DND-41 (cell line): ENCODE measurements around the gene UBQLN1.

Experiments
- ATAC-seq: fragments of 200-7000 bp; cut with Tn5 transposase; 3 replicates; pipeline ENCODE4 v1.9.1; 2021; ENCODE audit warnings: low read depth; ENCODE audit not compliant: insufficient read depth
- DNase-seq: peaks from one replicate; pipeline ENCODE4 v3.0.0-alpha.2; 2020
- H2AFZ ChIP-seq: 2 replicates; pipeline ENCODE4 v1.6.0; 2012; ENCODE audit warnings: low read depth, low read length
- H3K27ac ChIP-seq: 2 replicates; pipeline ENCODE4 v1.5.1; 2012; ENCODE audit warnings: low read length, inconsistent platforms
- H3K27me3 ChIP-seq: fragments of 200-600 bp; sonication (generic); 2 replicates; pipeline ENCODE4 v1.6.0; 2012; ENCODE audit warnings: low read length, mild to moderate bottlenecking, inconsistent platforms; ENCODE audit not compliant: insufficient read depth, poor library complexity
- H3K36me3 ChIP-seq: 2 replicates; pipeline ENCODE4 v1.5.1; 2012; ENCODE audit warnings: low read length, inconsistent platforms; ENCODE audit not compliant: insufficient read depth
- H3K4me1 ChIP-seq: 2 replicates; pipeline ENCODE4 v1.5.1; 2012; ENCODE audit warnings: mild to moderate bottlenecking, low read length; ENCODE audit not compliant: insufficient read depth
- H3K4me2 ChIP-seq: 2 replicates; pipeline ENCODE4 v1.6.0; 2012; ENCODE audit warnings: mild to moderate bottlenecking, moderate library complexity, low read length, inconsistent platforms; ENCODE audit not compliant: insufficient read depth
- H3K4me3 ChIP-seq, 2 experiments: fragments of 200-600 bp in 1 of 2; shearing (Covaris generic) in 1 of 2; 2 replicates each; pipeline ENCODE4 v1.5.1; 2012 to 2016; ENCODE audit warnings: inconsistent platforms in 2 of 2, low read length in 2 of 2, mild to moderate bottlenecking in 2 of 2, low read depth in 1 of 2, moderate library complexity in 1 of 2
- H3K79me2 ChIP-seq: 2 replicates; pipeline ENCODE4 v1.6.0; 2012; ENCODE audit warnings: low read length, inconsistent platforms; ENCODE audit not compliant: insufficient read depth
- H3K9ac ChIP-seq: 2 replicates; pipeline ENCODE4 v1.6.0; 2012; ENCODE audit warnings: low read depth, mild to moderate bottlenecking, inconsistent platforms, low read length, moderate library complexity
- H3K9me3 ChIP-seq: 2 replicates; pipeline ENCODE4 v1.5.1; 2012; ENCODE audit warnings: low read length, moderate library complexity, mild to moderate bottlenecking, inconsistent platforms; ENCODE audit not compliant: insufficient read depth, severe bottlenecking
- H4K20me1 ChIP-seq: 2 replicates; pipeline ENCODE4 v1.6.0; 2012; ENCODE audit warnings: low read length; ENCODE audit not compliant: insufficient read depth
- CTCF ChIP-seq: IDR thresholded peaks from 2 replicates; pipeline ENCODE4 v1.5.1; 2012; ENCODE audit warnings: borderline replicate concordance, low read length, moderate library complexity, mild to moderate bottlenecking; ENCODE audit not compliant: poor library complexity, severe bottlenecking; ENCODE audit errors: extremely low read depth
- EZH2 ChIP-seq: IDR thresholded peaks from 3 replicates; pipeline ENCODE4 v1.6.1; 2012; ENCODE audit warnings: borderline replicate concordance, low read depth, mild to moderate bottlenecking, moderate library complexity, low read length, inconsistent platforms; ENCODE audit not compliant: severe bottlenecking

The UBQLN1 gene

GRCh38 chr9:83633255-83633654, 74.5 kb downstream of the UBQLN1 start:
- H3K27me3 ChIP-seq: no peaks in the 10 kb centered on the region
- ATAC-seq (no peak), DNase-seq (no peak)
- H3K4me2 ChIP-seq: no peak overlapping the region
- no peak overlapping the region for H2AFZ ChIP-seq
- no peaks in the 10 kb centered on the region for H4K20me1 ChIP-seq
- no peak overlapping the region for H3K4me3 ChIP-seq
- TF ChIP-seq EZH2 (no peak), CTCF (no peak)
- H3K27ac ChIP-seq: no peak overlapping the region
- no peaks in the 10 kb centered on the region for H3K4me1 ChIP-seq
- H3K9ac ChIP-seq: no peak overlapping the region
- H3K9me3 ChIP-seq: no peaks in the 10 kb centered on the region
- no peaks in the 10 kb centered on the region for H3K79me2 ChIP-seq
- H3K36me3 ChIP-seq: peaks cover 6% of the 10 kb centered on the region; the same call in 1 of the 2 replicates

- Histone ChIP-seq H3K9ac (no peak overlapping the region), H3K79me2 (no peaks in the 10 kb centered on the region), H3K4me3 (no peak overlapping the region), H3K27ac (no peak overlapping the region), H3K27me3 (no peaks in the 10 kb centered on the region), H3K9me3 (no peaks in the 10 kb centered on the region), H4K20me1 (no peaks in the 10 kb centered on the region), H2AFZ (no peak overlapping the region), H3K4me1 (no peaks in the 10 kb centered on the region), H3K36me3 (peaks cover 10% of the 10 kb centered on the region; the same call in 1 of the 2 replicates), H3K4me2 (no peak overlapping the region)
- TF ChIP-seq EZH2 (no peak), CTCF (no peak)
- ATAC-seq (no peak), DNase-seq (no peak)
Measured at GRCh38 chr9:83630938-83631457, 76.8 kb downstream of the UBQLN1 start.

GRCh38 chr9:83629433-83630104, 78.2 kb downstream of the UBQLN1 start:
- no peak overlapping the region for H3K4me3 ChIP-seq
- H3K4me2 ChIP-seq: no peak overlapping the region
- ATAC-seq: no peak
- no peak overlapping the region for H3K27ac ChIP-seq
- TF ChIP-seq CTCF (no peak), EZH2 (no peak)
- no peak for DNase-seq
- peaks cover 10% of the 10 kb centered on the region; the same call in 1 of the 2 replicates for H3K36me3 ChIP-seq
- no peaks in the 10 kb centered on the region for H3K79me2 ChIP-seq
- H3K27me3 ChIP-seq: no peaks in the 10 kb centered on the region
- no peaks in the 10 kb centered on the region for H4K20me1 ChIP-seq
- H2AFZ ChIP-seq: no peak overlapping the region
- no peak overlapping the region for H3K9ac ChIP-seq
- no peaks in the 10 kb centered on the region for H3K9me3 ChIP-seq
- H3K4me1 ChIP-seq: no peaks in the 10 kb centered on the region
